Ishikawa (cell line): Measurements from ENCODE around the gene P2RX1.

ENCODE experiments used
- EGR1 ChIP-seq: IDR thresholded peaks from 2 replicates; pipeline ENCODE4 v1.6.1; 2012
- EP300 ChIP-seq: IDR thresholded peaks from 2 replicates; pipeline ENCODE4 v1.6.1; 2012; ENCODE audit warnings: borderline replicate concordance
- FOXM1 ChIP-seq: IDR thresholded peaks from 2 replicates; pipeline ENCODE4 v1.6.1; 2012; ENCODE audit warnings: low read depth, borderline replicate concordance
- MAX ChIP-seq: IDR thresholded peaks from 2 replicates; pipeline ENCODE4 v1.6.1; 2012
- NFIC ChIP-seq: IDR thresholded peaks from 2 replicates; pipeline ENCODE4 v1.6.1; 2012
- RAD21 ChIP-seq: IDR thresholded peaks from 2 replicates; pipeline ENCODE4 v1.6.1; 2012; ENCODE audit warnings: low read depth
- REST ChIP-seq: IDR thresholded peaks from 2 replicates; pipeline ENCODE4 v1.6.1; 2012; ENCODE audit warnings: low read depth, mild to moderate bottlenecking
- TAF1 ChIP-seq: IDR thresholded peaks from 2 replicates; pipeline ENCODE4 v1.6.1; 2012; ENCODE audit warnings: low read depth, mild to moderate bottlenecking
- TCF12 ChIP-seq: IDR thresholded peaks from 2 replicates; pipeline ENCODE4 v1.6.1; 2012; ENCODE audit warnings: low read depth
- TEAD4 ChIP-seq: IDR thresholded peaks from 2 replicates; pipeline ENCODE4 v1.6.1; 2012
- USF1 ChIP-seq: IDR thresholded peaks from 2 replicates; pipeline ENCODE4 v1.6.1; 2012
- ZBTB7A ChIP-seq: IDR thresholded peaks from 2 replicates; pipeline ENCODE4 v1.6.1; 2012; ENCODE audit warnings: low read depth

- TF ChIP-seq MAX (no peak; the same call in 1 of the 2 replicates), TEAD4 (no peak), USF1 (no peak), NFIC (no peak), ZBTB7A (no peak), EGR1 (no peak), RAD21 (no peak), TAF1 (no peak), FOXM1 (no peak), REST (no peak), TCF12 (no peak), EP300 (no peak)
These were observed 22.1 kb downstream of the P2RX1 start for GRCh38 chr17:3894188-3894587.
